HepG2 (cell line): Measurements from ENCODE around the gene IWS1. TPM values are rescaled to one million over a fixed set of nuclear protein-coding genes. Genes with fewer than 3 reads are reported as not detected.
A peak's percentile ranks its signal among the peaks of the same experiment; 100 is the strongest.

Source experiments
- DBP ChIP-seq: sonication (generic); formaldehyde crosslinking; IDR thresholded peaks from 2 replicates; pipeline ENCODE4 v1.4.0; 2020; ENCODE audit warnings: missing genetic modification reagents; ENCODE audit errors: not compliant biosample characterization
- GATA4 ChIP-seq: sonication (generic); IDR thresholded peaks from 2 replicates; pipeline ENCODE4 v1.6.1; 2016; ENCODE audit warnings: antibody characterized with exemption, low read depth, borderline replicate concordance
- HNF4G ChIP-seq, 2 experiments: sonication (generic) in 1 of 2; formaldehyde crosslinking in 1 of 2; IDR thresholded peaks; 2 replicates each; pipeline versions ENCODE4 v1.4.0 to v1.6.1; 2011 to 2020; ENCODE audit warnings: borderline replicate concordance in 2 of 2, low read depth in 2 of 2, mild to moderate bottlenecking in 2 of 2, low read length in 1 of 2, missing genetic modification reagents in 1 of 2, moderate library complexity in 1 of 2
- MEIS1 ChIP-seq: sonication (generic); formaldehyde crosslinking; IDR thresholded peaks from 2 replicates; pipeline ENCODE4 v1.9.0; 2021; ENCODE audit warnings: mild to moderate bottlenecking, missing genetic modification reagents, moderate library complexity, borderline replicate concordance
- MEIS2 ChIP-seq: sonication (generic); formaldehyde crosslinking; IDR thresholded peaks from 2 replicates; pipeline ENCODE4 v1.9.0; 2021; ENCODE audit warnings: mild to moderate bottlenecking, missing genetic modification reagents
- MXD3 ChIP-seq: IDR thresholded peaks from 2 replicates; pipeline ENCODE4 v1.6.1; 2016; ENCODE audit warnings: mild to moderate bottlenecking, missing biosample characterization, missing genetic modification reagents
- MYNN ChIP-seq: sonication (generic); formaldehyde crosslinking; IDR thresholded peaks from 2 replicates; pipeline ENCODE4 v1.4.0; 2020; ENCODE audit warnings: mild to moderate bottlenecking, low read depth, missing genetic modification reagents
- NFATC3 ChIP-seq: sonication (generic); formaldehyde crosslinking; IDR thresholded peaks from 2 replicates; pipeline ENCODE4 v1.5.1; 2020; ENCODE audit warnings: mild to moderate bottlenecking, missing genetic modification reagents
- PHB2 ChIP-seq: fragments of 450-650 bp; IDR thresholded peaks from 2 replicates; pipeline ENCODE4 v1.6.1; 2018; ENCODE audit not compliant: partially characterized antibody
- RAD21 ChIP-seq: fragments of 450-650 bp; formaldehyde crosslinking; IDR thresholded peaks from 2 replicates; pipeline ENCODE4 v1.5.0; 2020; ENCODE audit warnings: mild to moderate bottlenecking
- TBX3 ChIP-seq: fragments of 450-650 bp; IDR thresholded peaks from 2 replicates; pipeline ENCODE4 v1.6.1; 2017; ENCODE audit warnings: antibody characterized with exemption, mild to moderate bottlenecking, inconsistent platforms, borderline replicate concordance
- THYN1 ChIP-seq: sonication (generic); formaldehyde crosslinking; IDR thresholded peaks from 2 replicates; pipeline ENCODE4 v1.8.1; 2023; ENCODE audit warnings: low read depth, mild to moderate bottlenecking, moderate library complexity, missing genetic modification reagents, borderline replicate concordance
- TRIM24 ChIP-seq: sonication (generic); formaldehyde crosslinking; IDR thresholded peaks from 2 replicates; pipeline ENCODE4 v1.8.0; 2022; ENCODE audit warnings: mild to moderate bottlenecking, missing genetic modification reagents
- ZBED4 ChIP-seq: sonication (generic); formaldehyde crosslinking; IDR thresholded peaks from 2 replicates; pipeline ENCODE4 v1.4.0; 2020; ENCODE audit warnings: missing genetic modification reagents, borderline replicate concordance
- ZNF326 ChIP-seq: sonication (generic); formaldehyde crosslinking; IDR thresholded peaks from 2 replicates; pipeline ENCODE4 v1.4.0; 2020; ENCODE audit warnings: missing genetic modification reagents, borderline replicate concordance
- ZNF512 ChIP-seq: sonication (generic); formaldehyde crosslinking; IDR thresholded peaks from 2 replicates; pipeline ENCODE4 v1.4.0; 2020; ENCODE audit warnings: mild to moderate bottlenecking, missing genetic modification reagents
- ZNF770 ChIP-seq: sonication (generic); formaldehyde crosslinking; IDR thresholded peaks from 2 replicates; pipeline ENCODE4 v1.5.0; 2020; ENCODE audit warnings: mild to moderate bottlenecking, missing genetic modification reagents
- ZNF782 ChIP-seq: sonication (generic); formaldehyde crosslinking; IDR thresholded peaks from 2 replicates; pipeline ENCODE4 v1.4.0; 2020; ENCODE audit warnings: missing genetic modification reagents, mild to moderate bottlenecking, borderline replicate concordance
- polyA plus RNA-seq, 8 experiments: library from polyadenylated mRNA; depleted of rRNA in 3 of 8; stranded (reverse) in 7 of 8; unstranded in 1 of 8; fragments of >200 nt; fragmentation: Illumina TruSeq in 4 of 8; extraction: Trizol in 4 of 8; gene quantifications; 2 replicates each; pipeline versions ENCODE4 v1.2.1 to v1.2.3, GENCODE V29; 2011 to 2016; ENCODE audit warnings: low read depth in 4 of 8, missing spikeins in 1 of 8, mixed read lengths in 1 of 8; ENCODE audit not compliant: insufficient read depth in 1 of 8
- total RNA-seq, 5 experiments: library from RNA; depleted of rRNA; stranded (reverse); fragments of >200 nt; fragmentation: Illumina TruSeq; extraction: Trizol; gene quantifications; 2 replicates each; pipeline ENCODE4 v1.2.3, GENCODE V29; 2016; ENCODE audit warnings: low read depth in 1 of 5

IWS1 gene
- total and polyA plus RNA-seq, 2 of the 13 experiments (the other 11 are each of a cell fraction or from before 2014, with no cell fraction given): 28.9 to 62.3 TPM

- peak; percentile 64; the same call in 1 of the 2 replicates for TF ChIP-seq ZNF782 (CRISPR knock-in tag)
- TF ChIP-seq THYN1 (CRISPR knock-in tag): 0 out of 2 replicates have a peak, but pooled peaks have one; percentile 77
- TF ChIP-seq MYNN: no peak
- TF ChIP-seq ZNF770 (CRISPR knock-in tag): peak; percentile 95
- peak; percentile 89; the same call in 1 of the 2 replicates for TF ChIP-seq NFATC3 (CRISPR knock-in tag)
- no peak for TF ChIP-seq DBP (CRISPR knock-in tag)
- TF ChIP-seq HNF4G (IDR thresholded peaks at IDR 0.05; ENCODE audit: borderline replicate concordance, low read depth, low read length): peak; percentile 100
- TF ChIP-seq HNF4G (CRISPR knock-in tag; IDR thresholded peaks at IDR 0.05; ENCODE audit: borderline replicate concordance, low read depth): peak; percentile 98
- TF ChIP-seq ZNF326 (CRISPR knock-in tag): no peak
- TF ChIP-seq ZNF512: no peak
- TF ChIP-seq GATA4: peak; percentile 71
- TF ChIP-seq MEIS1 (CRISPR knock-in tag): peak; percentile 98
- TF ChIP-seq TBX3: peak; percentile 46; the same call in 1 of the 2 replicates
- no peak for TF ChIP-seq MEIS2 (CRISPR knock-in tag)
- peak; percentile 72; the same call in 1 of the 2 replicates for TF ChIP-seq MXD3 (CRISPR knock-in tag)
- no peak for TF ChIP-seq TRIM24 (CRISPR knock-in tag)
- peak; percentile 99 for TF ChIP-seq ZBED4
- peak; percentile 88 for TF ChIP-seq RAD21 (CRISPR knock-in tag)
- TF ChIP-seq PHB2: no peak
Observed at GRCh38 chr2:127437781-127438726, 88.2 kb downstream of the IWS1 start (continued).
